Neutrophil (primary cell): ENCODE measurements around the gene PHKB.

Experiments
- H3K27ac ChIP-seq: fragments of 200-600 bp; sonication (generic); 2 replicates; pipeline ENCODE4 v1.5.1; 2016; ENCODE audit warnings: mild to moderate bottlenecking, moderate library complexity
- H3K27me3 ChIP-seq: fragments of 200-600 bp; sonication (generic); 2 replicates; pipeline ENCODE4 v1.6.0; 2016; ENCODE audit warnings: mild to moderate bottlenecking
- H3K36me3 ChIP-seq: fragments of 200-600 bp; sonication (generic); 2 replicates; pipeline ENCODE4 v1.5.1; 2017
- H3K4me1 ChIP-seq, 2 experiments: fragments of 200-600 bp in 1 of 2; sonication (generic) in 1 of 2; 1 replicate in 1 of 2; 2 replicates in 1 of 2; pipeline versions ENCODE4 v1.5.1 to v1.6.1; 2013 to 2016; ENCODE audit warnings: low read depth in 1 of 2, low read length in 1 of 2, mild to moderate bottlenecking in 1 of 2, moderate library complexity in 1 of 2; ENCODE audit not compliant: control insufficient read depth in 1 of 2, insufficient read depth in 1 of 2
- H3K4me3 ChIP-seq, 2 experiments: fragments of 200-600 bp in 1 of 2; sonication (generic) in 1 of 2; 1 replicate in 1 of 2; 2 replicates in 1 of 2; pipeline ENCODE4 v1.5.1; 2013 to 2016; ENCODE audit warnings: low read depth in 1 of 2, low read length in 1 of 2, mild to moderate bottlenecking in 1 of 2, moderate library complexity in 1 of 2
- H3K9me3 ChIP-seq: fragments of 200-600 bp; sonication (generic); 2 replicates; pipeline ENCODE4 v1.5.1; 2016
- TF ChIP-seq, protein P1 (sequence below): fragments of 200-600 bp; sonication (generic); IDR thresholded peaks from 2 replicates; pipeline ENCODE4 v1.5.1; 2016; ENCODE audit warnings: antibody characterized with exemption

The PHKB gene

DNA sequence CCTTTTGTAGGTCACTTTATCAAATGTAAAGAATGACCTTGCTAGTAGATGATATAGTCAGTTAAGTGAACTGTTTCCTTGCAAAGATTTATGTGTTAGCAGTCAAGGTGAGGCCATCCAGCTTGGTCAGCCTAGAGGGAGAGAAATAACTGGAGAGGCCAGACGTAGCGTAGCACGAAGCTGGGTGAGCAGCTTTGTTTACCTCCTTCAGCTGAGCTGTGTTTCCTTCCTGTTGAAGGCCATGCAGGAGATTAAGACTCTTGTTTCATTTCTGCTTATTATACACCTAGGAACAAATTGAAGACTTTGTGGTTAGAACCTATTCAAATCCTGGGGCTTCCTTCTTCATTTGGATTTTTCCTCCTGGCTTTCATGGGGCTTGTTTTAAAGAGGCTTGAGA, 267.1 kb downstream of the PHKB start:
- Histone ChIP-seq H3K36me3 (no peaks in the 10 kb centered on the region), H3K4me1 (no peaks in the 10 kb centered on the region), H3K27ac (no peak overlapping the region), H3K9me3 (no peaks in the 10 kb centered on the region), H3K4me3 (no peak overlapping the region), H3K27me3 (peaks cover 5% of the 10 kb centered on the region)
- TF ChIP-seq, protein P1, sequence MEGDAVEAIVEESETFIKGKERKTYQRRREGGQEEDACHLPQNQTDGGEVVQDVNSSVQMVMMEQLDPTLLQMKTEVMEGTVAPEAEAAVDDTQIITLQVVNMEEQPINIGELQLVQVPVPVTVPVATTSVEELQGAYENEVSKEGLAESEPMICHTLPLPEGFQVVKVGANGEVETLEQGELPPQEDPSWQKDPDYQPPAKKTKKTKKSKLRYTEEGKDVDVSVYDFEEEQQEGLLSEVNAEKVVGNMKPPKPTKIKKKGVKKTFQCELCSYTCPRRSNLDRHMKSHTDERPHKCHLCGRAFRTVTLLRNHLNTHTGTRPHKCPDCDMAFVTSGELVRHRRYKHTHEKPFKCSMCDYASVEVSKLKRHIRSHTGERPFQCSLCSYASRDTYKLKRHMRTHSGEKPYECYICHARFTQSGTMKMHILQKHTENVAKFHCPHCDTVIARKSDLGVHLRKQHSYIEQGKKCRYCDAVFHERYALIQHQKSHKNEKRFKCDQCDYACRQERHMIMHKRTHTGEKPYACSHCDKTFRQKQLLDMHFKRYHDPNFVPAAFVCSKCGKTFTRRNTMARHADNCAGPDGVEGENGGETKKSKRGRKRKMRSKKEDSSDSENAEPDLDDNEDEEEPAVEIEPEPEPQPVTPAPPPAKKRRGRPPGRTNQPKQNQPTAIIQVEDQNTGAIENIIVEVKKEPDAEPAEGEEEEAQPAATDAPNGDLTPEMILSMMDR: no peak

DNA sequence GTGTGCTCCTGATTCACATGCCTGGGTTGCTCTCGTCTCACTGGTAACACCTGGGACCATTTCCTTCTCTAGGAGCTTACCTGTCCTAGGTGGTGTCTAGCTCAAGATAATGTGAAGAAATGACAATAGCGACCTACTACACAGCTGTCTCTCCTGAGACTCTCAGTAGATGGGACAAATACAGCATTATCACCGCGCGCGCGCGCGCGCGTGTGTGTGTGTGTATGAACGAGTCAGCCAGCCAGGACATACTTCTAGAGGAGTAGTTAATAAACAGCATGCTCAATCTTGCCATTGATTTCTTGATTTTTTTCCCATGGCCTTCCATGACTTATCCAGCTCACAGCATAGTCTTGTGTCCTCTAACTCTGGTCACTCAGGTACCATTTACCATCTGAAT, 268.6 kb downstream of the PHKB start:
- Histone ChIP-seq H3K27me3 (peaks cover 10% of the 10 kb centered on the region), H3K4me3 (no peak overlapping the region), H3K4me1 (no peaks in the 10 kb centered on the region), H3K9me3 (no peaks in the 10 kb centered on the region), H3K36me3 (no peaks in the 10 kb centered on the region), H3K27ac (no peak overlapping the region)
- TF ChIP-seq, protein P1: no peak

DNA sequence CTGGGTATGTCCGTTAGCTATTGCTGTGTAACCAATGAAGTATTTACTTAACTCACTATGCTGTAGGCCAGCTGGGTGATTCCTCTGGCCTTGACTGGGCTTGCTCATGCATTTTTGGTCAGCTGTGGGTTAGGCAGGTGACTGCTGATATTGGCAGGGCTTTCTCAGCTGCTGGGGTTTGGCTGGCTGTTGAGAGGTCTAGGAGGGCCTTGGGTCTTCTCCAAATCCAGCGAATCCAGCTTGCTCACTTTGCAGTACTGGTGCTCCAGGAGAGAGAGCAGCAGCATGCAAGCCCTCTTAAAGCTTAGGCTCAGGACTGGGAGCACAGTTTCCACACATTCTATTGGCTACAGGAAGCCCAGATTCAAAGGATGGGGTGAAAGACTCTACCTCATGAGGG, 270.1 kb downstream of the PHKB start:
- Histone ChIP-seq H3K36me3 (no peaks in the 10 kb centered on the region), H3K27me3 (peaks cover 10% of the 10 kb centered on the region), H3K4me1 (no peaks in the 10 kb centered on the region), H3K9me3 (no peaks in the 10 kb centered on the region), H3K4me3 (no peak overlapping the region), H3K27ac (no peak overlapping the region)
- TF ChIP-seq, protein P1: no peak

DNA sequence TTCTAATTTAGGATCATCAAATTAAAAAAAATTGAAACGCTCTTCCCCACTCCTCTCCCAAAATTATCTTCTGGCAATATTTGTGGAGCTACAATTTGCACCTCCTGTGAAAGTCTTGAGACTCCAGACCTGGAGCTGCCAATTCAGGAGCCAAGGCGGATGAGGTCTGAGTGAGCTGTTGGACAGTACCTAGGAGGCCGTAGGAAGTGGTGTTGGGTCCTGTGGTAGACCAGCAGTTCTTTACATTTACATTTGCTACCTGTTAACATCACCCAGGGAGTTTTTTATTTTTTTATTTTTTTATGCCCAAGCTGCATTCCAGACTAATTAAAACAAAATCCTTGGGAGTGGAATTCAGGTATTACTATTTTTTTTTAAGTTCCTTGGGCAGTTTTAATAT, 271.0 kb downstream of the PHKB start:
- Histone ChIP-seq H3K4me1 (no peaks in the 10 kb centered on the region), H3K36me3 (no peaks in the 10 kb centered on the region), H3K27ac (no peak overlapping the region), H3K27me3 (peaks cover 10% of the 10 kb centered on the region), H3K9me3 (no peaks in the 10 kb centered on the region), H3K4me3 (no peak overlapping the region)
- TF ChIP-seq, protein P1: no peak

DNA sequence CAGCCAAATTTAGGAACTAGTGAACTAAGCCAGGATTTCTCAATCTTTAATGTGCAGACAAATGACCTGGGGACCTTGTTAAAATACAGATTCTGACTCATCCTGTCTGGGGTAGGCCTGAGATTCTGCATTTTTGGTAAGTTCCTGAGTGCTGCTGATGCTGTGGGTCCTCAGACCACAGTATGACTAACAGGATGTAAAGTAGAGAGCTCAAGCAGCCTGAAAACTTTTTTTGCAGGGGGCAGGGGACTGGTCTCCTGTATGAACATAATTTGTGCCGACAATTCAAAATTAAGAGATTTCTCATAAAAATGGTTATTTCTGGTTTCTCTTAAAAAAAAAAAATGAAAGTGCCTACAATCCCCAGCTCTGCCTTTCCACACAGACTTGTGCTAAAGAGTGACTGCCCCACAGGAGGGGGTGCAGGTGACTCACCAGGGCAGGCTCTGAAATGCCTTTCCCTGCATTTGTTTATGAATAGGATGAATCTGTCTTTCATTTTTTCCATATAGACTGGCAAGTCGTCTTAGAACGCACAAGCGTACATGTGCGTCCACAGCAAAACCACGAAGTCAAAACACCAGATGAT, 271.5 kb downstream of the PHKB start:
- Histone ChIP-seq H3K27ac (no peak overlapping the region), H3K9me3 (no peaks in the 10 kb centered on the region), H3K27me3 (peaks cover 10% of the 10 kb centered on the region), H3K4me3 (no peak overlapping the region), H3K4me1 (no peaks in the 10 kb centered on the region), H3K36me3 (no peaks in the 10 kb centered on the region)
- TF ChIP-seq, protein P1: no peak
